Natural killer cell treated with Interleukin-12 subunit alpha and Interleukin-12 subunit beta and Interleukin-15 and Interleukin-18, amount 100 ng/mL, for 72 hours (primary cell): Measurements from ENCODE around the gene SLCO3A1. TPM values are rescaled to one million over a fixed set of nuclear protein-coding genes. Genes with fewer than 3 reads are reported as not detected.

Source experiments
- ATAC-seq, 2 donors: fragments of 150-1000 bp; cut with Tn5 transposase in 1 of 2; sonication (Bioruptor Pico), chemical (Tn5 transposase) in 1 of 2; 2 replicates each; pipeline ENCODE4 v1.10.0; 2021
- DNase-seq: peaks from one replicate; pipeline ENCODE4 v3.0.0; 2022; ENCODE audit warnings: low spot score
- H3K27ac Mint-ChIP-seq, 2 donors: 1 replicate in 1 of 2; 2 replicates in 1 of 2; pipeline ENCODE4 v1.8.0; 2022; ENCODE audit warnings: mixed read lengths in 2 of 2, mild to moderate bottlenecking in 1 of 2, moderate library complexity in 1 of 2
- H3K27me3 Mint-ChIP-seq, 2 donors: 1 replicate in 1 of 2; 2 replicates in 1 of 2; pipeline ENCODE4 v1.8.0; 2022; ENCODE audit warnings: mixed read lengths in 2 of 2
- H3K36me3 Mint-ChIP-seq: one replicate; pipeline ENCODE4 v1.8.0; 2022; ENCODE audit warnings: mixed read lengths
- H3K4me1 Mint-ChIP-seq, 2 donors: 1 replicate in 1 of 2; 2 replicates in 1 of 2; pipeline ENCODE4 v1.8.0; 2022; ENCODE audit warnings: low read depth in 2 of 2, mixed read lengths in 2 of 2, mild to moderate bottlenecking in 1 of 2
- H3K4me3 Mint-ChIP-seq: one replicate; pipeline ENCODE4 v1.8.0; 2022; ENCODE audit warnings: mixed read lengths
- H3K9me3 Mint-ChIP-seq: 2 replicates; pipeline ENCODE4 v1.8.0; 2022; ENCODE audit warnings: mixed read lengths
- total RNA-seq, 2 donors: library from RNA; stranded (reverse); gene quantifications; one replicate each; pipeline ENCODE4 v1.2.3, GENCODE V29; 2022

Gene SLCO3A1
- 10 to 100 TPM; 10.4 to 12.5 TPM for total RNA-seq

GRCh38 chr15:91853511-91853947, at the start of gene SLCO3A1:
TSS of gene SLCO3A1 (plus strand) at chr15:91853708.
- peaks cover 58 to 63% of the 10 kb centered on the region in 2 donors for H3K4me1 Mint-ChIP-seq
- H3K9me3 Mint-ChIP-seq, result no peaks in the 10 kb centered on the region
- DNase-seq (peak; percentile 74), ATAC-seq (peak; percentile 64 to 81)
- H3K36me3 Mint-ChIP-seq, result no peaks in the 10 kb centered on the region
- peak within 1 kb of the TSS; percentile 70 to 84 for H3K27ac Mint-ChIP-seq
- peak within 1 kb of the TSS; percentile 82 for H3K4me3 Mint-ChIP-seq
- H3K27me3 Mint-ChIP-seq, result peaks cover 0 to 6% of the 10 kb centered on the region in 2 donors

DNA sequence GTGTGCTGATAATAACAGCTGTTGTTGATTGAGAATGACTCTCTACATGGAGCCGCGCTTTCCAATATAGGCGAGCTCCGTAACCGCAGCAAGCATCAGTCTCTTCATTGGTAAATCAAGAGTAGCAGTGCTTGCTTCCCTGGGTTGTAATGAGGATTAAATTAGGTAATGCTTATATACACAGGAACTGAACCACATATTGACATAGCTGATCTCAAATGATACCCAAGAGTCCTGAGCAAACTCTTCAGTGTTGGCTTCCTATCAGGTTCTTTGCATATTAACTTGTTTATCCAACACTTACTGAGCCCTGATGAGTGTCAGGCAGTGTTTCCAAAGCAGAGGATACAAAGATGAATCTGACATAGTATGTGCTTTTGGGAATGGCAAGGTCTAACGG, 46.4 kb upstream of the SLCO3A1 start:
- no peaks in the 10 kb centered on the region for H3K36me3 Mint-ChIP-seq
- H3K9me3 Mint-ChIP-seq, result no peaks in the 10 kb centered on the region
- DNase-seq, result no peak
- H3K4me1 Mint-ChIP-seq, result no peaks in the 10 kb centered on the region
- no peak overlapping the region for H3K4me3 Mint-ChIP-seq
- no peak for ATAC-seq
- no peak overlapping the region for H3K27ac Mint-ChIP-seq
- peaks cover 27 to 54% of the 10 kb centered on the region in 2 donors for H3K27me3 Mint-ChIP-seq

GRCh38 chr15:91813924-91814323, 39.6 kb upstream of the SLCO3A1 start:
- ATAC-seq, result no peak
- no peak overlapping the region for H3K4me3 Mint-ChIP-seq

GRCh38 chr15:91816942-91817341, 36.6 kb upstream of the SLCO3A1 start:
- DNase-seq (no peak), ATAC-seq (no peak)
- Mint-ChIP-seq H3K27ac (no peak overlapping the region), H3K9me3 (peaks cover 9% of the 10 kb centered on the region), H3K36me3 (peaks cover 10% of the 10 kb centered on the region), H3K4me3 (no peak overlapping the region), H3K27me3 (peaks cover 20 to 27% of the 10 kb centered on the region in 2 donors), H3K4me1 (no peaks in the 10 kb centered on the region)

More at GRCh38 chr15:91813924-91814323, 39.6 kb upstream of the SLCO3A1 start:
- no peaks in the 10 kb centered on the region for H3K4me1 Mint-ChIP-seq
- peaks cover 19 to 33% of the 10 kb centered on the region in 2 donors for H3K27me3 Mint-ChIP-seq
- H3K27ac Mint-ChIP-seq, result no peak overlapping the region
- no peak for DNase-seq
- peaks cover 10% of the 10 kb centered on the region for H3K36me3 Mint-ChIP-seq
- peaks cover 9% of the 10 kb centered on the region for H3K9me3 Mint-ChIP-seq

GRCh38 chr15:91821458-91821857, 32.0 kb upstream of the SLCO3A1 start:
- H3K27me3 Mint-ChIP-seq, result peaks cover 10 to 16% of the 10 kb centered on the region in 2 donors
- H3K27ac Mint-ChIP-seq, result no peak overlapping the region
- ATAC-seq (no peak), DNase-seq (no peak)
- H3K9me3 Mint-ChIP-seq, result no peaks in the 10 kb centered on the region
- H3K4me1 Mint-ChIP-seq, result no peaks in the 10 kb centered on the region
- H3K4me3 Mint-ChIP-seq, result no peak overlapping the region
- no peaks in the 10 kb centered on the region for H3K36me3 Mint-ChIP-seq

DNA sequence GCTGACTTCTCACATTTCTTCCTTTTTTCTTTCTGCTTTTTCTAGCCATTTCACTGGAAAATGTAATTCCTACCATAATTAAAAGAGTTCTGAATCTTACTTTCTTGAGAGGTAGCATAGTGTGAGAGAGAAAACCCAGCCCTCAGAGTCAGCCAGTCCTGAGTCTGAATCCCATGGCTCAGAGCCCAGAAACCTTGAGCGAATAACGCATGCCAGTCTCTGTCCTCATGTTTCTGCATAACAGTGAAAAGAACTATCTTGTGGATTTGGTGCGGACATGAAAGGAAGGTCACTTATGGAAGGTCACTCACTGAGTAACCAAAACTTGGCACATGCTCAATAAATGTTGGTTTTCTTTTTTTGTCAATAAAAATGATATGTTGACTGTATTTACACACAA, 29.3 kb upstream of the SLCO3A1 start:
- ATAC-seq (no peak), DNase-seq (no peak)
- no peak overlapping the region for H3K27ac Mint-ChIP-seq
- H3K36me3 Mint-ChIP-seq, result no peaks in the 10 kb centered on the region
- peaks cover 10 to 11% of the 10 kb centered on the region in 2 donors for H3K27me3 Mint-ChIP-seq
- no peak overlapping the region for H3K4me3 Mint-ChIP-seq
- no peaks in the 10 kb centered on the region for H3K9me3 Mint-ChIP-seq
- no peaks in the 10 kb centered on the region for H3K4me1 Mint-ChIP-seq

- Mint-ChIP-seq H3K27me3 (peaks cover 0 to 4% of the 10 kb centered on the region in 2 donors), H3K4me1 (no peaks in the 10 kb centered on the region), H3K4me3 (no peak overlapping the region), H3K36me3 (no peaks in the 10 kb centered on the region), H3K27ac (no peak overlapping the region), H3K9me3 (no peaks in the 10 kb centered on the region)
- DNase-seq, result no peak
- ATAC-seq, result no peak
Measured at GRCh38 chr15:91826443-91826842, 27.1 kb upstream of the SLCO3A1 start.

DNA sequence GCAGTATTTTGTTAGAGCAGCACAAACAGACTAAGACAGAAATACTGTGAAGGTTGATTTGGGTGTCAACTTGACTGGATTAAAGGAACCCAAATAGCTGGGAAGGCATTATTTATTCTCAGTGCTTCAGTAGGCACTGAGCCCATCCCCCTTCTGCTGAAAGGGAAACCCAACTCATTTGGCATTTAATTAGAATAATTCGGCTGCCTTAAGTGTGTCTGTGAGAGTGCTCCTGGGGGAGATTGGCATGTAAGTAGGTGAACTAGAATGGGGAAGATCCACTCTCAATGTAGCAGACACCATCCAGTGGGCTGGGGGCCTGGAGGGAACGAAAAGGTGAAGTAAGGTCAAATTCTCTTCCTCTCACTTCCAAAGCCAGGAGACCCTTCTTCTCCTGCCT, 20.5 kb upstream of the SLCO3A1 start:
- H3K27me3 Mint-ChIP-seq, result peaks cover 20 to 24% of the 10 kb centered on the region in 2 donors
- H3K9me3 Mint-ChIP-seq, result no peaks in the 10 kb centered on the region
- no peak overlapping the region for H3K4me3 Mint-ChIP-seq
- H3K27ac Mint-ChIP-seq, result no peak overlapping the region
- H3K4me1 Mint-ChIP-seq, result no peaks in the 10 kb centered on the region
- no peak for DNase-seq
- ATAC-seq, result no peak
- no peaks in the 10 kb centered on the region for H3K36me3 Mint-ChIP-seq

GRCh38 chr15:91839867-91840266, 13.6 kb upstream of the SLCO3A1 start:
- H3K27me3 Mint-ChIP-seq, result peaks cover 26 to 60% of the 10 kb centered on the region in 2 donors
- DNase-seq (no peak), ATAC-seq (no peak)
- no peak overlapping the region for H3K4me3 Mint-ChIP-seq
- no peaks in the 10 kb centered on the region for H3K36me3 Mint-ChIP-seq
- no peak overlapping the region for H3K27ac Mint-ChIP-seq
- H3K9me3 Mint-ChIP-seq, result no peaks in the 10 kb centered on the region
- no peaks in the 10 kb centered on the region for H3K4me1 Mint-ChIP-seq

DNA sequence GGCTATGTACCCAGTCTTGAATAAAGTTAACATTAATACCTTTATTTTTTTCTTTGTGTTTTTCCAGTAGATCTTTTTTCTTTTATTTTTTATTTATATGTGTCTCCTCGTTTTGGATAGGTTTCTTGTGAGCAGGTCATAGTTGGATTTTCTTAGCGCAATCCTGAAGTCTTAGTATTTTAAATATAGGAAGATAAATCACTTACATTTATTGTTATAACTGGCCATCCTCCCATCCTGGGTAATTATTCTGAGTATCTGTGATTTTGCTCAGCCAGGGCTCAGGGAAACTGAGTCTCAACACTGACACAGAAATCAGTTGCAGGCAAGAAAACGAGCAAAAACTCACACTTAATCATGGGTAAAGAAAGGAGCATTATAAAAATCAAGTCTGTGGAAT, 11.6 kb upstream of the SLCO3A1 start:
- no peaks in the 10 kb centered on the region for H3K9me3 Mint-ChIP-seq
- DNase-seq (no peak), ATAC-seq (no peak)
- no peak overlapping the region for H3K27ac Mint-ChIP-seq
- H3K4me3 Mint-ChIP-seq, result no peak overlapping the region
- H3K36me3 Mint-ChIP-seq, result no peaks in the 10 kb centered on the region
- peaks cover 27 to 66% of the 10 kb centered on the region in 2 donors for H3K27me3 Mint-ChIP-seq
- H3K4me1 Mint-ChIP-seq, result no peaks in the 10 kb centered on the region

- H3K4me3 Mint-ChIP-seq, result no peak overlapping the region
- peaks cover 21 to 64% of the 10 kb centered on the region in 2 donors for H3K27me3 Mint-ChIP-seq
- H3K4me1 Mint-ChIP-seq, result peaks cover 1 to 2% of the 10 kb centered on the region in 2 donors
- ATAC-seq (no peak), DNase-seq (no peak)
- H3K9me3 Mint-ChIP-seq, result no peaks in the 10 kb centered on the region
- H3K36me3 Mint-ChIP-seq, result no peaks in the 10 kb centered on the region
- H3K27ac Mint-ChIP-seq, result no peak overlapping the region
Measured at GRCh38 chr15:91844341-91844740, 9.2 kb upstream of the SLCO3A1 start.

- Mint-ChIP-seq H3K27me3 (peaks cover 23 to 64% of the 10 kb centered on the region in 2 donors), H3K9me3 (no peaks in the 10 kb centered on the region), H3K27ac (no peak overlapping the region), H3K36me3 (no peaks in the 10 kb centered on the region), H3K4me1 (peaks cover 7 to 8% of the 10 kb centered on the region in 2 donors), H3K4me3 (no peak overlapping the region)
- DNase-seq (no peak), ATAC-seq (no peak)
Measured at GRCh38 chr15:91844928-91845327, 8.6 kb upstream of the SLCO3A1 start.

DNA sequence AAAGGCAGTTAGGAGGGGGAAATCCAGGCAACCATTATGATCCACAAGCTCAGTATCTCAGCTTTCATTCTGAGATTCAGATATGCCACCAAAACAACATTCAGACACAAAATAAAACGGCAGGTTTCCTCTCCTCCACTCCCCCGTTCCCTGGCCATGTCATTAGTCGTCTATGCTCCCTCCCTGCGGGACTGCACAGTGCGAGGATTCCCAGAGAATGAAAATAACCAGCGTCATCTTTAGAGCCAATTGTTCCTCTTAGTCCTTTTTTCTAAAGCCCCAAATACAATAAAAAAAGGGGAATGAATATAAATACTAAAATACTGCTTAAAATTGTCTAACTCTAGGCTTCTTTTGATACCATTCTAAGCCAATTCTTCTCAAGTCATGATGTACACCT, 7.8 kb upstream of the SLCO3A1 start:
- Mint-ChIP-seq H3K9me3 (no peaks in the 10 kb centered on the region), H3K27me3 (peaks cover 24 to 58% of the 10 kb centered on the region in 2 donors), H3K27ac (no peak overlapping the region), H3K36me3 (no peaks in the 10 kb centered on the region), H3K4me1 (peaks cover 8 to 9% of the 10 kb centered on the region in 2 donors), H3K4me3 (no peak overlapping the region)
- ATAC-seq, result no peak
- no peak for DNase-seq

DNA sequence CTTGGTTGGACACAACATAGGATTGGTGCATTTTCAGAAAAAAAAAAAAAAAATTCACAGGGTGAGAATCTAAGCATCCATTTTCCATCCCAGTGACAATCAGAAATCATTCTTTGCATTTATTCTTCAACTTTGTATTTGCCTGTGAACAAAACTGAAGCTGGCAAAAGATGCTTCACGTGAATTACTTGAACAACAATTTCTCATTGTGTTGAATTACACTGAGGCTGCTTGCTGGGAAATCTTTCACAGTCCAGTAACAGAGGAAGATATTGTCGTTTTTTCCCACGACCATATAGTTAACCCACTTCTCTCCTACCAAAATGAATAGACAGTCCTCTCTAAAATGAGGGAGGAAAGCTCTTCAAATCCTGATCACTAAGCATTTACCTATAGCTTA, 4.3 kb upstream of the SLCO3A1 start:
- Mint-ChIP-seq H3K36me3 (no peaks in the 10 kb centered on the region), H3K4me3 (no peak overlapping the region), H3K9me3 (no peaks in the 10 kb centered on the region), H3K27ac (peak overlapping the region in 1 of 2 donors; percentile 81), H3K4me1 (peaks cover 22 to 23% of the 10 kb centered on the region in 2 donors), H3K27me3 (peaks cover 17 to 32% of the 10 kb centered on the region in 2 donors)
- no peak for DNase-seq
- no peak for ATAC-seq

- no peak for DNase-seq
- Mint-ChIP-seq H3K27ac (peak overlapping the region in 1 of 2 donors; percentile 81), H3K36me3 (no peaks in the 10 kb centered on the region), H3K4me3 (no peak overlapping the region), H3K9me3 (no peaks in the 10 kb centered on the region), H3K27me3 (peaks cover 12 to 26% of the 10 kb centered on the region in 2 donors), H3K4me1 (peaks cover 26 to 28% of the 10 kb centered on the region in 2 donors)
- no peak for ATAC-seq
Measured at GRCh38 chr15:91849749-91850161, 3.8 kb upstream of the SLCO3A1 start.
